HG03064 (cell line): Measurements from ENCODE around the gene TWSG1.
"Not testable (repeated sequence)": the region's sequence is repeated elsewhere in the genome, so short reads cannot be mapped to it uniquely, and the experiment has no call there.

Experiments
- ATAC-seq: cut with Tn5 transposase; IDR thresholded peaks from one replicate; pipeline ENCODE4 v1.9.1; 2021; ENCODE audit warnings: low read depth; ENCODE audit not compliant: unreplicated experiment

The TWSG1 gene

DNA sequence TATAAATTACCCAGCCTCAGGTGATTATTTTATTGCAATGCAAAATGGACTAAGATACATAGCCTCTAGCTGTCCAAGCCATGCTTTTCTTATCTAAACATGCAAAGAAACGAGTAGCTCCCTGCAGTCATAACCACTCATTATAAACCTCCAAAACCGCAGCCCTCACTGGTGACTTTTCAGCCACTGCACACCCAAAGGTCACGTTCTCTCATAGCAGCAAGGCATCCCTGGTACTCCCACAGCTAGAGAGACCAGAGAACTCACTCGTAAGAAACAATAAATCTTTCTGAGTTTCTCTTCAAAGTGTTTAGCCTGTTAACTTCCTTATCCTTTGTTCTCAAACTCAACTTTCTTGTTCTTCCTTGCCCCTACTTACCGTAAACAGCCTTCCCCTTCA, 112.3 kb downstream of the TWSG1 start:
- no peak for ATAC-seq

DNA sequence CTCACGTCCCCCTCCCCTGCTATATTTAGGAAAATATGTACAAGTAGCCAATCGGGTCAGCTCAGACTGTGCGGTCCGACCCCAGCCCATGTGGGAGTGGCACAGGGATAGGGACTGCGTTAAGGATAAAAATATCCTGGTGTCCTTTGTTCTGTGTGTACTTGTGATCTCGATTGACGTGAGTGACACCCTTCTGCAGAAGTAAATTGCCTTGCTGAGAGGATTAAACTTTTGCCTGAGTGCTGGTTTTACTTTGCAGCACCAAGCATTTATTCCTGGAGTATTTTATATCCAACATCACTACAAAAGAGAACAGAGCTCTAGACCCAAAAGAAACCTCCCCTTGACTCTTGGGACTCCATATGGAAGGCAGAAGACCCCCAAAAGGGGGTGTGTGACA, 112.8 kb downstream of the TWSG1 start:
- ATAC-seq: no peak

DNA sequence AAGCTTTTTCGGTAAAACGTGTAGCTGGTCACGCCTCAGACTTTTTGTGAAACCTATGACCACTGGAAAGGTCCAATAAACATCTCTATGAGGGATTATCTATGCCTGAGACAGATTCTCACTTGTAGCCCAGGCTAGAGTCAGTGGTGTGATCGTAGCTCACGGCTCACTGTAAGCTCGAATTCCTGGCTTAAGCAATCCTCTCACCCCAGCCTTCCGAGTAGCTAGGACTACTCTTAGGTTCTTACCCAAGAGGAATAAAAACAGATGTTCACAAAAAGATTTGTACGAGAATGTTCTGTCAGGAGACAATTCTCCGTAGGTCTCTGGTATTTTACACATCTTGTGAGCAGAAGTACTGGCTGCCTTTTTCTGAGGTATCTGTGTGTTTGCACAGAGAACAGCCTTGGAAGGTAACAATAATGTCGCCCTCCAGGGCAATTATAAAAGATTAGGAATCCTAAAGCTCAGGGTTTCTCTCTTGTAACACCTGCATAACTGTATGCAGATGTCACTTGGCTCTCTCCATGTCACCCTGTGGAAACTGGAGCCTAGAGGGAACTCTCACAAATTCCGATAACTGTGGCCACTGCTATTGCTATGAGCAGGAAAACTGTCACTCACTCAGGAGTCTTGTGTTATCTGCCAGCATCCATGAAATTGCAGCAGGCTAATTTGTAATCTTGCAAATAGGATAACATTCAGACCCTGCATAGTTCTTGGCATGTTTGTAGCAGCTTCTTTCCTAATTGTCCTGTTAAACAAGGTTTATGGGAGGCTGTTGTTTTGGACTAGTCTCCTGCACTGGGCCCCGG, 115.2 kb downstream of the TWSG1 start:
- no peak for ATAC-seq

DNA sequence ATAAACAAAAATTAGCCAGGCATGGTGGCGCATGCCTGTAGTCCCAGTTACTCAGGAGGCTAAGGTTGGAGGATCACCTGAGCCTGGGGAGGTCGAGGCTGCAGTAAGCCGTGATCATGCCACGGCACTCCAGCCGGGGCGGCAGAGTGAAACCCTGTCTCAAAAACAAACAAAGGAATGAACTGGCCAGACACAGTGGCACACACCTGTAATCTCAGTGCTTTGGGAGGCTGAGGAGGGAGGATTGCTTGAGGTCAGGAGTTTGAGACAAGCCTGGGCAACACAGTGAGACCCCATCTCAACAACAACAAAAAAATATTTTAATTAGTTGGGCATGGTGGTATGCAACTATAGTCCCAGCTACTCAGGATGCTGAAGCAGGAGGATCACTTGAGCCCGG, 116.3 kb downstream of the TWSG1 start:
- not testable (repeated sequence) for ATAC-seq
